Smooth muscle cell (in vitro differentiated cells): ENCODE results near the gene DSCAML1. TPM values are rescaled to one million over a fixed set of nuclear protein-coding genes. Genes with fewer than 3 reads are reported as not detected.

Experiments used
- DNase-seq: peaks from one replicate; lab custom pipeline; 2025; ENCODE audit not compliant: unreplicated experiment; lab: John Stamatoyannopoulos, UW
- H2AFZ ChIP-seq: fragments of 200-600 bp; sonication (generic); 2 replicates; pipeline ENCODE4 v1.6.0; 2016; ENCODE audit warnings: antibody characterized with exemption, low read depth, mild to moderate bottlenecking
- H3F3A ChIP-seq: fragments of 200-600 bp; sonication (generic); 2 replicates; pipeline ENCODE4 v1.6.0; 2017; ENCODE audit warnings: antibody characterized with exemption, low read depth
- H3K27ac ChIP-seq: fragments of 200-600 bp; sonication (generic); 2 replicates; pipeline ENCODE4 v1.5.1; 2016; ENCODE audit warnings: low read depth, mild to moderate bottlenecking
- H3K27me3 ChIP-seq: fragments of 200-600 bp; sonication (generic); 2 replicates; pipeline ENCODE4 v1.6.1; 2016; ENCODE audit warnings: low read depth, mild to moderate bottlenecking
- H3K36me3 ChIP-seq: fragments of 200-600 bp; sonication (generic); 2 replicates; pipeline ENCODE4 v1.5.1; 2016; ENCODE audit warnings: low read depth
- H3K4me1 ChIP-seq: fragments of 200-600 bp; sonication (generic); 2 replicates; pipeline ENCODE4 v1.5.1; 2016; ENCODE audit warnings: low read depth
- H3K4me2 ChIP-seq: fragments of 200-600 bp; sonication (generic); 2 replicates; pipeline ENCODE4 v1.6.0; 2016; ENCODE audit warnings: mild to moderate bottlenecking
- H3K4me3 ChIP-seq: fragments of 200-600 bp; sonication (generic); 2 replicates; pipeline ENCODE4 v1.5.1; 2016; ENCODE audit warnings: mild to moderate bottlenecking
- H3K79me2 ChIP-seq: fragments of 200-600 bp; sonication (generic); 2 replicates; pipeline ENCODE4 v1.6.0; 2016; ENCODE audit warnings: low read depth, mild to moderate bottlenecking
- H3K9ac ChIP-seq: fragments of 200-600 bp; sonication (generic); 2 replicates; pipeline ENCODE4 v1.6.0; 2016; ENCODE audit warnings: low read depth
- H3K9me3 ChIP-seq: fragments of 200-600 bp; sonication (generic); replicated peaks from 2 replicates; pipeline ENCODE4 v1.5.1; 2016; ENCODE audit warnings: low read depth
- H4K20me1 ChIP-seq: fragments of 200-600 bp; sonication (generic); 2 replicates; pipeline ENCODE4 v1.6.0; 2016; ENCODE audit warnings: low read depth
- CTCF ChIP-seq: fragments of 200-600 bp; sonication (generic); IDR thresholded peaks from 2 replicates; pipeline ENCODE4 v1.5.1; 2017; ENCODE audit warnings: borderline replicate concordance, mild to moderate bottlenecking, antibody characterized with exemption; ENCODE audit not compliant: insufficient read depth, poor library complexity, severe bottlenecking
- WGBS: methylation state at CpG from one replicate; pipeline ENCODE4 v1.1.7; 2016; ENCODE audit warnings: low lambda C conversion rate; 5-methylcytosine and 5-hydroxymethylcytosine counted together
- polyA plus RNA-seq: library from polyadenylated mRNA; unstranded; fragments of >200 nt; fragmentation: Nextera tagmentation; extraction: Ambion mirVana; gene quantifications from 2 replicates; pipeline ENCODE4 v1.2.1, GENCODE V29; 2016
- total RNA-seq: library from RNA; depleted of rRNA; stranded (reverse); fragments of >200 nt; gene quantifications from 2 replicates; pipeline ENCODE4 v1.2.3, GENCODE V29; 2014

The DSCAML1 gene
- total and polyA plus RNA-seq, 2 experiments from 2014 or later = 0.22 TPM; not detected in 1

GRCh38 chr11:117497206-117497951 lies 299.6 kb downstream of the DSCAML1 start:
- DNase-seq = no peak
- Histone ChIP-seq H3K4me3 (no peak overlapping the region), H3K27me3 (peaks cover 27% of the 10 kb centered on the region), H3K9ac (no peak overlapping the region), H3K36me3 (no peaks in the 10 kb centered on the region), H3K4me2 (no peak overlapping the region), H3K27ac (no peak overlapping the region), H3F3A (no peaks in the 10 kb centered on the region), H3K79me2 (no peaks in the 10 kb centered on the region), H3K9me3 (no peaks in the 10 kb centered on the region), H3K4me1 (peaks cover 5% of the 10 kb centered on the region), H2AFZ (no peak overlapping the region), H4K20me1 (no peaks in the 10 kb centered on the region)
- TF ChIP-seq CTCF = no peak
- WGBS = 98% methylated on average over 9 of the region's 11 CpGs

DNA sequence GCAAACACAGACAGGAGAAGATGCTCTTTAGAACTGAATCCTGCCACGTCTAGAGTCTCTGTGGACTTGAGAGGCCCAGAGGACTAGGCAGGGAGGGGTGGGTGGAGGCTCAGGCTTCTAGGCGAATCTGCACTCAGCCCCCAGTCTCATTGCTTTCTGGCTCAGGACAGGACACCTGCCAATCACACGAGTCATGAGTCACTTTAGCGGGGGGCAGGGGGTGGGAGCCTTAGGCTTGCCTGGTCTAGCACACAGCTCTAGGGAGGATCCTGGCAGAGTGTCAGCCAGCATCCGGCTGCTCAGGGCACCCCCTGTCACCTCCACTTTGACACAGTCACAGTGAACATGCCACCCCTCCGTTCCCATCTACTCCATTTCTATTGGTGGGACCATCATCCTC lies 301.7 kb downstream of the DSCAML1 start:
- Histone ChIP-seq H3K4me1 (peaks cover 5% of the 10 kb centered on the region), H3F3A (no peaks in the 10 kb centered on the region), H3K27me3 (peaks cover 34% of the 10 kb centered on the region), H3K27ac (no peak overlapping the region), H3K9me3 (no peaks in the 10 kb centered on the region), H3K9ac (no peak overlapping the region), H3K4me3 (no peak overlapping the region), H3K36me3 (no peaks in the 10 kb centered on the region), H3K79me2 (no peaks in the 10 kb centered on the region), H4K20me1 (no peaks in the 10 kb centered on the region), H2AFZ (no peak overlapping the region), H3K4me2 (no peak overlapping the region)
- TF ChIP-seq CTCF = no peak
- 76% methylated on average over 6 of the region's 6 CpGs for WGBS
- no peak for DNase-seq

DNA sequence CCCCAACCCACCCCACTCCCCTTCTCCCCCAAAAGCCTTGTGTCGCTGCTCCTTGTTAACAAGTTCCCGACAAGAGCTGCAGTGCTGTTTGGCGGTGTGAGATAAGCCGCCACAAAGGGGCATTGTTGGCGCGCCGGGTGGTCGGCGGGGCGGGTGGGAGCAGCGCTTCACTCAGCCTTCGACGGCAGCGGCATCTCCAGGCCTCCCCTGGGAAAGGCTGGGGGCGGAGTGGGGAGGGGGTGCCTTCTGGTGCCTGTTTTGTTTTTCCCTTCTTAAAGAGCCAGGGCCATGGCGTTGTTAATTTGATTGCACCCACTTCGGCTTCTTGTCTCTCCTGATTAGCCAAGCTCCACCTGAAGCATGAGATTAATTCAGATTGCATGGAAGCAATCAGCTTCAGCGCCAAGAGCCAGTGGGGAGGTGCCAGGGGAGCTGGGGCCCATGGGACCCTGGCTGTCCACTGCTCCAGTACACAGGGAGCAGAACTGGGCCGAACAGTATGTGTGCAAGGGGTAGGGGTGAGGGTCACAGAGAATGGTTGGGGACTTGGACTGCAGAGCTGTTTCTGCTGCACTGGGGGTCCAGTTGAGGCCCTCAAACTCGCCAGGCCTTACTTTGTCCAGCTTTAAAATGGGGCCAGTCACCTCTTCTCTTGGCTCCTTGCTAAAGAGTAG lies 304.3 kb downstream of the DSCAML1 start:
- H3K9me3 ChIP-seq = no peaks in the 10 kb centered on the region

More for the DNA sequence above, 304.3 kb downstream of the DSCAML1 start:
- no peak overlapping the region for H3K4me3 ChIP-seq
- H3K27ac ChIP-seq = no peak overlapping the region
- TF ChIP-seq CTCF = no peak
- H3F3A ChIP-seq = no peaks in the 10 kb centered on the region
- no peaks in the 10 kb centered on the region for H3K36me3 ChIP-seq
- no peak overlapping the region for H2AFZ ChIP-seq
- H3K27me3 ChIP-seq = peaks cover 30% of the 10 kb centered on the region
- H3K79me2 ChIP-seq = no peaks in the 10 kb centered on the region
- WGBS = 30% methylated on average over 16 of the region's 20 CpGs
- peaks cover 5% of the 10 kb centered on the region for H3K4me1 ChIP-seq
- no peaks in the 10 kb centered on the region for H4K20me1 ChIP-seq
- H3K4me2 ChIP-seq = no peak overlapping the region
- no peak overlapping the region for H3K9ac ChIP-seq
- DNase-seq = no peak
